GM12873 (cell line): Measurements from ENCODE around the gene HLA-DQB1.

ENCODE experiments used
- CTCF ChIP-seq: IDR thresholded peaks from 2 replicates; pipeline ENCODE4 v1.5.1; 2012; ENCODE audit warnings: low read depth, mild to moderate bottlenecking, moderate library complexity, low read length, control low read depth; ENCODE audit not compliant: insufficient read depth; ENCODE audit errors: missing control alignments

The HLA-DQB1 gene

DNA sequence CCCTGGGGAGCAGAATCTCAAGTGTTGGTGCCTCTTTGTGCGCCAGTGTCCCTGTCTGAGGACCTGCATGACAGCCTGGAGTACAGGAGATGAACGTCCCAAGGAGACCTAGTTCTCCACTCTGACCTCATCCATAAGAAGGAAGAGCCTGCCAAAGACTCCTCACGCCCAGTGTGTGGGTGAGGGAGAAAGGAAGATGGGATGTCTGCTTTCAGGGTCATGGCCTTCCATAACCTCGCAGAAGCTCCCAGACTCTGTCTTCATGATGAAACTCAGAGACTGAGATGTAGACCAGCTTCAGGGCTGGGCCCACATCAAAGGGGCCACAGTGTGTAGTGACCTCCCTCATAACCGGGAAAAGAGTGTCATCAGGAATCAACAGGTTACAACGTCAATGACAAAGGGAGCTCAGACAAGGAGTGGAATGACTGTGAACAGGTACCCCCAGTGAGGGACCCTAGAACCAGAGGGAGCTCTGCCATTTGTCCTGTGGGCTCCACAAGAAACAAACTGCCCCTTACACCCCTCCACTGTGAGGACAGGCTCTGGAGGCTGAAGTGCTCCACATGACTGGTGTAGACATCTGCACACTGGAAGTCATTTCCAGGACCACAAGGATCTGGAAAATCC is 8.1 kb downstream of the HLA-DQB1 start:
- no peak for TF ChIP-seq CTCF

GRCh38 chr6:32655203-32655710 is 11.2 kb downstream of the HLA-DQB1 start:
- TF ChIP-seq CTCF = no peak

DNA sequence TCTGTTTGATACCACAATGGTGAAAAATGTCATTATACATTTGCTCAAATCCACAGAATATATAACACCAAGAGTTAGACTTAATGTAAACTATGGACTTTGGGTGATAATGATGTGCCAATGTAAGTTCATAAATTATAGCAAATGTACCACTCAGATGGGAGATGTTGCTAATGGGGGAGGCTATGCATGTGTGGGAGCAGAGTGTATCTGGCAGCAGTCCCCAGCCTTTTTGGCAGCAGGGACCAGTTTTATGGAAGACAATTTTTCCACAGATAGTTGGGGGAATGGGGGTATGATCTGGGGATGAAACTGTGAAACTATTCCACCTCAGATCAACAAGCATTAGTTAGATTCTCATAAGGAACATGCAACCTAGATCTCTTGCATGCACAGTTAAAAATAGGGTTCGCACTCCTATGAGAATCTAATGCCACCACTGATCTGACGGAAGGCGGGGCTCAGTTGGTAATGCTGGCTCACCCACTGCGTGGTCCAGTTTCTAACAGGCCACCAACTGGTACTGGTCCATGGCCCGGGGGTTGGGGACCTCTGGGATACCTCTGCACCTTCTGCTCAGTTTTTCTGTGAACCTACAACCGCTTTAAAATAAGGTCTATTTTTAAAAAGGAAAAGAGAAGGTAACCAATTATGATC is 21.3 kb downstream of the HLA-DQB1 start:
- TF ChIP-seq CTCF = no peak

- TF ChIP-seq CTCF = no peak
Measured at GRCh38 chr6:32643904-32644303, 22.6 kb downstream of the HLA-DQB1 start.

DNA sequence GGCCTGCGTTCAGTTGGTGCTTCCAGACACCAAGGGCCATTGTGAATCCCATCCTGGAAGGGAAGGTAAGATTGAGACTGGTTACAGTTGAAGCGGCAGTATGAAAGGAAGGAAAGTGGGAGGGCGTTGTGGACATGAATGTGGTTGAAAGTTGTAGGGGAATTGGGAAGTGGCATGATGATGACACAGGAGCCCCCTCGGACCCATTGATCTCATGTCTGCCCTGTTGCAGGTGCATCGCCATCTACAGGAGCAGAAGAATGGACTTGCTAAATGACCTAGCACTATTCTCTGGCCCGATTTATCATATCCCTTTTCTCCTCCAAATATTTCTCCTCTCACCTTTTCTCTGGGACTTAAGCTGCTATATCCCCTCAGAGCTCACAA is 23.7 kb downstream of the HLA-DQB1 start:
- peak; percentile 9 for TF ChIP-seq CTCF

DNA sequence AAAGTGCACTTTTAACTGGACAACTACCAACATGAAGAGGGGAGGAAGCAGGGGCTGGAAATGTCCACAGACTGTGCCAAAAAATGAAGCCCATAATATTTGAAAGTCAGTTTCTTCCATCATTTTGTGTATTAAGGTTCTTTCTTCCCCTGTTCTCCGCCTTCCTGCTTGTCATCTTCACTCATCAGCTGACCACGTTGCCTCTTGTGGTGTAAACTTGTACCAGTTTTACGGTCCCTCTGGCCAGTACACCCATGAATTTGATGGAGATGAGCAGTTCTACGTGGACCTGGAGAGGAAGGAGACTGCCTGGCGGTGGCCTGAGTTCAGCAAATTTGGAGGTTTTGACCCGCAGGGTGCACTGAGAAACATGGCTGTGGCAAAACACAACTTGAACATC is 25.3 kb downstream of the HLA-DQB1 start:
- no peak for TF ChIP-seq CTCF

DNA sequence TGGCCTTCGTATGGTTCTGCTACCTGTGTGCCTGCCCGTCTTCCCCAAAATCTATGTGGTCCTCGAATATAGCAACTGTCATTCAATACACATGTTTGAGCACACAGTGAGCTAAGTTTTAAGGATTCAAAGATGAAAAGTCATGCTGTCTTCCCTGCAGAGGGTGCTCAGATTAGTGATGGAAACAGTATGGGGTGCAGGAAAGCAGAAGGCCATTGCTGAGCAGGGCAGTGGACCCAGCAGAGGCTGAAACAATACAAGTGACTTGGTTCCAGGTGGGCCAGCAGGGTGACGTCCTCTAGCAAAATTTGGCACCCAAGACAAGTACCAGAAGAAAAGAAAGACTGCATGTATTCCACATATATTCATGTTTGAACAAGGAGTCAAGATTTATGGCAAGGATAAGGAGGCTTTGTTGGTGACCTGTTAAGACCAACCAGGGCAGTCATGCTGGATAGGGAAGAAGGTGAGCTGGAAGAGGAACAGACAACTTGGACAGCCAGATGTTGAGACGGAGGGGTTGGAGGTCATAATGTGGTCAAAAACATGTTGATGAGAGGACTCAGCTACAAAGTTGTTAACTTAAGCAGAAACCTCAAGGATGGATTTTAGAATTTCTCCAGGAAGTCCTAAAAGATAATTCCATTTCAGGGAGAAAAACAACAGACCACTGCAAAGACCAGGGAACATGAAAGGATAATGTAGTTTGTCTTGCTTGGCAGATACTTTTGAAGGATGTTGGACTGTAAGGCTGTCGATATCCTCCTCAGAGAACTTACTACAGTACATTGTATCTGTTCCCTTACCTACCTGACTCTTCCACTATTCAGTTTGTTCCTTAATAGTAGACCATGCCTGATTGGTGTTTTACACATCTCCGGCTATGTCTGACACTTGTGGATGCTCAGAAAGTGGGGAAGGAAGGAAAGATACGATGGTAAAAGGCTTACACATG is 26.7 kb downstream of the HLA-DQB1 start:
- no peak for TF ChIP-seq CTCF
